CD14-positive monocyte (primary cell): ENCODE measurements around the gene ADNP2. TPM values are rescaled to one million over a fixed set of nuclear protein-coding genes. Genes with fewer than 3 reads are reported as not detected.

ENCODE experiments used
- DNase-seq, 3 donors: peaks; one replicate each; pipeline ENCODE4 v3.0.0-alpha.2; 2011 to 2022
- H2AFZ ChIP-seq: 2 replicates; pipeline ENCODE4 v1.6.0; 2012; ENCODE audit warnings: mild to moderate bottlenecking, low read depth, low read length, inconsistent platforms; ENCODE audit not compliant: insufficient read depth, poor library complexity, severe bottlenecking
- H3K27ac ChIP-seq, 2 donors: 1 replicate in 1 of 2; 2 replicates in 1 of 2; pipeline ENCODE4 v1.5.1; 2012 to 2013; ENCODE audit warnings: low read length in 2 of 2, control low read depth in 1 of 2, inconsistent platforms in 1 of 2, low read depth in 1 of 2, mild to moderate bottlenecking in 1 of 2
- H3K27me3 ChIP-seq, 2 donors: one replicate each; pipeline versions ENCODE4 v1.6.0 to v1.6.1; 2011 to 2013; ENCODE audit warnings: low read length in 2 of 2; ENCODE audit not compliant: control insufficient read depth in 2 of 2, insufficient read depth in 2 of 2
- H3K36me3 ChIP-seq, 2 donors: replicated peaks in 1 of 2; 1 replicate in 1 of 2; 2 replicates in 1 of 2; pipeline versions ENCODE4 v1.5.1 to v1.6.1; 2012 to 2013; ENCODE audit warnings: low read length in 2 of 2, control low read depth in 1 of 2, inconsistent platforms in 1 of 2, mild to moderate bottlenecking in 1 of 2; ENCODE audit not compliant: insufficient read depth in 2 of 2, control insufficient read depth in 1 of 2
- H3K4me1 ChIP-seq, 2 donors: 1 replicate in 1 of 2; 2 replicates in 1 of 2; pipeline versions ENCODE4 v1.5.1 to v1.6.1; 2012 to 2013; ENCODE audit warnings: low read length in 2 of 2, control low read depth in 1 of 2, inconsistent platforms in 1 of 2, mild to moderate bottlenecking in 1 of 2, moderate library complexity in 1 of 2; ENCODE audit not compliant: insufficient read depth in 2 of 2, control insufficient read depth in 1 of 2
- H3K4me2 ChIP-seq: replicated peaks from 2 replicates; pipeline ENCODE3; 2012; ENCODE audit warnings: low read length, moderate library complexity, mild to moderate bottlenecking; ENCODE audit not compliant: poor library complexity, severe bottlenecking; ENCODE audit errors: extremely low read depth
- H3K4me3 ChIP-seq, 3 experiments: fragments of 200-600 bp in 1 of 3; sonication (generic) in 1 of 3; replicated peaks in 1 of 3; 1 replicate in 2 of 3; 2 replicates in 1 of 3; pipeline ENCODE4 v1.5.1; 2011 to 2013; ENCODE audit warnings: low read length in 3 of 3, mild to moderate bottlenecking in 3 of 3, control low read depth in 2 of 3, low read depth in 2 of 3, inconsistent platforms in 1 of 3, moderate library complexity in 1 of 3
- H3K79me2 ChIP-seq: 2 replicates; pipeline ENCODE4 v1.6.0; 2012; ENCODE audit warnings: mild to moderate bottlenecking, control low read depth, inconsistent platforms, low read length, moderate library complexity; ENCODE audit not compliant: insufficient read depth
- H3K9ac ChIP-seq: 2 replicates; pipeline ENCODE4 v1.6.0; 2017; ENCODE audit warnings: low read length, mild to moderate bottlenecking; ENCODE audit not compliant: insufficient read depth, poor library complexity, severe bottlenecking
- H3K9me3 ChIP-seq, 2 donors: replicated peaks in 1 of 2; 1 replicate in 1 of 2; 2 replicates in 1 of 2; pipeline versions ENCODE4 v1.5.1 to v1.6.1; 2012 to 2013; ENCODE audit warnings: low read length in 2 of 2, control low read depth in 1 of 2; ENCODE audit not compliant: control insufficient read depth in 1 of 2, insufficient read depth in 1 of 2
- H4K20me1 ChIP-seq: 2 replicates; pipeline ENCODE4 v1.6.0; 2012; ENCODE audit warnings: mild to moderate bottlenecking, low read length, control low read depth, moderate library complexity; ENCODE audit not compliant: insufficient read depth
- H3K27ac Mint-ChIP-seq, 7 donors: one replicate each; pipeline ENCODE4 v1.8.0; 2020; ENCODE audit warnings: mild to moderate bottlenecking in 7 of 7, mixed read lengths in 7 of 7, moderate library complexity in 6 of 7, inconsistent platforms in 2 of 7
- H3K27me3 Mint-ChIP-seq, 3 donors: one replicate each; pipeline ENCODE4 v1.8.0; 2021 to 2022; ENCODE audit warnings: low read depth in 3 of 3, mild to moderate bottlenecking in 3 of 3, mixed read lengths in 3 of 3, moderate library complexity in 3 of 3, inconsistent platforms in 1 of 3
- H3K36me3 Mint-ChIP-seq, 2 donors: one replicate each; pipeline ENCODE4 v1.8.0; 2020; ENCODE audit warnings: mixed read lengths in 2 of 2, inconsistent platforms in 1 of 2, mild to moderate bottlenecking in 1 of 2
- H3K4me1 Mint-ChIP-seq: one replicate; pipeline ENCODE4 v1.8.0; 2020; ENCODE audit warnings: mild to moderate bottlenecking, mixed read lengths
- H3K4me3 Mint-ChIP-seq, 2 donors: one replicate each; pipeline ENCODE4 v1.8.0; 2020; ENCODE audit warnings: mild to moderate bottlenecking in 2 of 2, mixed read lengths in 2 of 2, moderate library complexity in 1 of 2
- H3K9me3 Mint-ChIP-seq, 7 donors: one replicate each; pipeline ENCODE4 v1.8.0; 2020 to 2022; ENCODE audit warnings: mixed read lengths in 7 of 7, mild to moderate bottlenecking in 6 of 7, moderate library complexity in 6 of 7, inconsistent platforms in 2 of 7
- CTCF ChIP-seq: fragments of 200-600 bp; IDR thresholded peaks from one replicate; pipeline ENCODE4 v1.8.0; 2022; ENCODE audit warnings: antibody characterized with exemption, mild to moderate bottlenecking
- WGBS: methylation state at CpG from one replicate; pipeline ENCODE4 v1.1.5; 2013; ENCODE audit warnings: missing lambda C conversion rate; ENCODE audit not compliant: insufficient coverage; 5-methylcytosine and 5-hydroxymethylcytosine counted together
- intact Hi-C, 2 donors: fragments of 100-400 bp; cut with micrococcal nuclease; formaldehyde crosslinking; loops; one replicate each; pipeline versions ENCODE4 v1.15.0 to v1.15.1; 2023
- polyA plus RNA-seq, 3 donors: library from polyadenylated mRNA; depleted of rRNA in 1 of 3; unstranded in 2 of 3; stranded (reverse) in 1 of 3; fragments of 300-500 nt in 2 of 3; fragments of >200 nt in 1 of 3; fragmentation: Illumina TruSeq in 2 of 3; gene quantifications; 1 replicate in 2 of 3; 2 replicates in 1 of 3; pipeline ENCODE4 v1.2.3, GENCODE V29; 2012 to 2021

ADNP2 gene
- polyA plus RNA-seq, 3 donors, result 3.0 to 5.6 (median 3.6) TPM

GRCh38 chr18:80127635-80128034 is 18.6 kb downstream of the ADNP2 start:
- Histone ChIP-seq H2AFZ (no peak overlapping the region), H3K4me1 (no peaks in the 10 kb centered on the region), H3K27me3 (no peaks in the 10 kb centered on the region), H3K9me3 (no peaks in the 10 kb centered on the region), H3K79me2 (peaks cover 21% of the 10 kb centered on the region), H3K4me3 (no peak overlapping the region), H3K4me2 (no peak overlapping the region), H3K27ac (no peak overlapping the region), H3K9ac (no peak overlapping the region), H3K36me3 (peaks cover 0 to under 1% of the 10 kb centered on the region in 2 donors), H4K20me1 (no peaks in the 10 kb centered on the region)
- TF ChIP-seq CTCF, result no peak
- intact Hi-C loops, result no loop called here
- Mint-ChIP-seq H3K9me3 (peaks cover 0 to 2% (median 0%) of the 10 kb centered on the region in 7 donors), H3K27me3 (peaks cover 0 to 1% (median 0%) of the 10 kb centered on the region in 3 donors), H3K4me1 (peaks cover 1% of the 10 kb centered on the region), H3K27ac (no peak overlapping the region), H3K36me3 (peaks cover 19 to 38% of the 10 kb centered on the region in 2 donors), H3K4me3 (no peak overlapping the region)
- no CpG with 5 or more reads among the region's 1 CpG for WGBS
- no peak for DNase-seq

- peaks cover 1% of the 10 kb centered on the region for H3K4me1 Mint-ChIP-seq
- Histone ChIP-seq H3K27me3 (no peaks in the 10 kb centered on the region), H3K4me1 (no peaks in the 10 kb centered on the region), H3K4me2 (no peak overlapping the region), H3K27ac (no peak overlapping the region), H3K9ac (no peak overlapping the region), H4K20me1 (no peaks in the 10 kb centered on the region), H3K4me3 (no peak overlapping the region), H3K79me2 (peaks cover under 1% of the 10 kb centered on the region), H2AFZ (no peak overlapping the region), H3K9me3 (no peaks in the 10 kb centered on the region), H3K36me3 (peaks cover 0 to 23% of the 10 kb centered on the region in 2 donors)
- no CpG with 5 or more reads among the region's 7 CpGs for WGBS
- intact Hi-C loops, result no loop called here
- no peaks in the 10 kb centered on the region for H3K9me3 Mint-ChIP-seq
- no peak for DNase-seq
- no peak overlapping the region for H3K4me3 Mint-ChIP-seq
- H3K36me3 Mint-ChIP-seq, result peaks cover 33 to 42% of the 10 kb centered on the region in 2 donors
- TF ChIP-seq CTCF, result no peak
- H3K27me3 Mint-ChIP-seq, result peaks cover 0 to 1% (median 0%) of the 10 kb centered on the region in 3 donors
- H3K27ac Mint-ChIP-seq, result peak overlapping the region in 1 of 7 donors; percentile 9
These were observed 20.8 kb downstream of the ADNP2 start for GRCh38 chr18:80129672-80130367.
